GM12891 (cell line): ENCODE measurements around the gene BNC2.

Experiments
- PAX5 ChIP-seq: IDR thresholded peaks from 2 replicates; pipeline ENCODE4 v1.6.1; 2011; ENCODE audit warnings: low read length, moderate library complexity, mild to moderate bottlenecking; ENCODE audit not compliant: insufficient read depth, severe bottlenecking
- POLR2A ChIP-seq: IDR thresholded peaks from 2 replicates; pipeline ENCODE4 v1.6.1; 2011; ENCODE audit warnings: low read depth, low read length, control low read depth
- POLR2AphosphoS5 ChIP-seq: IDR thresholded peaks from 2 replicates; pipeline ENCODE4 v1.6.1; 2011; ENCODE audit warnings: low read depth, low read length, control low read depth
- SPI1 ChIP-seq: IDR thresholded peaks from 2 replicates; pipeline ENCODE4 v1.6.1; 2011; ENCODE audit warnings: low read depth, low read length, control low read depth
- TAF1 ChIP-seq: IDR thresholded peaks from 2 replicates; pipeline ENCODE4 v1.6.1; 2011; ENCODE audit warnings: low read depth, low read length, control low read depth

- TF ChIP-seq TAF1, result no peak
- TF ChIP-seq POLR2A, result no peak
- TF ChIP-seq POLR2AphosphoS5, result no peak
- TF ChIP-seq SPI1, result no peak
- no peak for TF ChIP-seq PAX5
Measured at GRCh38 chr9:16515879-16516301, 354.6 kb downstream of the BNC2 start.
